GM18498 (cell line): ENCODE measurements around the gene PFKL.

Experiments
- ATAC-seq: cut with Tn5 transposase; IDR thresholded peaks from one replicate; pipeline ENCODE4 v1.9.1; 2021; ENCODE audit warnings: mild to moderate bottlenecking, moderate library complexity; ENCODE audit not compliant: unreplicated experiment

Gene PFKL

DNA sequence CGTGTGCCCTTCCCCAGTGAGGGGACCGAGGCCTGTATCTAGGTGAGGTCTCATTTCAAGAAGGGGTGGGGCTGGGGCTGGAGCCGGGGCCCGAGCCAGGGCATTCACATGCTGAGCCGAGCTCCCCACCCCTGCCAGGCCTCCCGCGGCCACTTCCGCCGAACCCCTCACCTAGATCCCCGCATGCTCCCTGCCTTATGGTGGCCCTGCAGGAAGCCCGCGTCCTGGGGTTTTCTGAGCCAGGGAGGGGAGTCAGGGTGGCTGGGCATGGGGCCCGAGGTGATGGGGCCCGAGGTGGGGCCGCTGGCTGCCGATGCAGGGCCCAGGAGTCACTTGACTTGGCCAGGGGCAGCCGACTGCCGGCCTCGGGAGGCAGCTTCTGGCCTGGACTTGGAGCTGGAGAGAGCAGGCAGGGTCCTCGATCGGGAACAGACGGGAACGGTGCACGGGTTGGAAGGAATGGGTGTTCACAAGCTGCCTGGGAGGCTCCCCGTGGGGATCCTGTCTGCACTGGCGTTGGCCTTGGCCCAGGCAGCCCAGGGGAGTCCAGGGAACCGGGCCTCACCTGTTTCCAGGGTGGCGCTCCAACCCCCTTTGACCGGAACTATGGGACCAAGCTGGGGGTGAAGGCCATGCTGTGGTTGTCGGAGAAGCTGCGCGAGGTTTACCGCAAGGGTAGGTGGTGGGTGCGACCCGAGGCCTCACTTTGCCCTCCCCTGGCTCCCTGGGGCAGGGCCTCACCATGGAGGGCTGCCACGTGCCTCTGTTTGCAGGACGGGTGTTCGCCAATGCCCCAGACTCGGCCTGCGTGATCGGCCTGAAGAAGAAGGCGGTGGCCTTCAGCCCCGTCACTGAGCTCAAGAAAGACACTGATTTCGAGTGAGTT lies 25.8 kb downstream of the PFKL start:
- no peak for ATAC-seq

DNA sequence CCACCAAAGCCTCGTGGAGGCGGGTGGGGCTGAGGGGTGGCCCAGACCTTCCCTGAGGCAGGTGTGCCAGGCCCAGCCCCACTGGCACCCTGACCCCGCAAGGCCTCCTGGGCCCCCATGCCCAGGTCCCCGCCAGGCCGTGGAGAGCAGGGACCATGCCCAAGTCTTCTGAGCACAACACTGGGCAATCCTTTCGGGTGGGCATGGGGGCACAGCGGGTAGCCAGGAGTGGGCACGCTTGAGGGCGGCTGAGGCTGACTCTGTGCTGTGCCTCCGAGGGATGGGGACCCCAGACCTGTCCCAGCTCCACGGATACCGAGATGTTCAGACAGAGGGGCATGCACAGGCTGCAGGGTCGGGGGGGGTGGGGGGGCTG lies 26.4 kb downstream of the PFKL start:
- ATAC-seq = no peak

DNA sequence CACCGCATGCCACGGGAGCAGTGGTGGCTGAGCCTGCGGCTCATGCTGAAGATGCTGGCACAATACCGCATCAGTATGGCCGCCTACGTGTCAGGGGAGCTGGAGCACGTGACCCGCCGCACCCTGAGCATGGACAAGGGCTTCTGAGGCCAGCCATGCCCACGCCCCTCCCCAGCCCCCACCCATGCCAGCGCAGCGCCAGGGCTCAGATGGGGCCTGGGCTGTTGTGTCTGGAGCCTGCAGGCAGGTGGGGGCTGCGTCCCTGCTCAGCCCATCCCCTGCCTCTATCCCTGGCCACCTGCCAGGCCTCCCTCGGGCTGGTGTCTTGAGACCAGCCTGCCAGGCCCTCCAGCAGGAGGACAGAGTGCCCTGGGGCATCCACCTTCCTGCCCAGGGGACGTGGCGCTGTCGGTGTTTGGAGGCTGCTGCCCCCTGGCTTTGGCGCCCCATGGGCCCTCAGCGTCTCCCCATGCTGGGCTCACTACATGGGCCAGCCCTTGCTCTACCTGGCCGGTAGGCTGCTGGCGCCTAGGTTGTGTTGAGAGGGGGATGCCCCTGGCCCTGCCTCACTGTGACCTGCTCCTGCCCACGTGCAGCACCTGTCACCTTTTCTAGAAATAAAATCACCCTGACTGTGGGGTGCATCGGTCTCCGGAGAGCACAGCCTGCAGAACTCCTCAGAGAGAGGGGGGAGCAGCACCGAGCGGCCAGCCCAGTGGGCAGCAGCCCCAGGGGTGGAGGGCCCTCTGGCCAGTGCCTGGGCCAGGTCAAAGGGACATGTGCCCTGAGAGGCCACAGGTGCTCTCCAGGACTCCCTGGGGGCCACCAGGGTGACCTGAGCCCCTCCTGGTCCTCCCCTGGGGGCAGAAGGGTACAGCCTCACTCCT lies 27.1 kb downstream of the PFKL start:
- no peak for ATAC-seq

DNA sequence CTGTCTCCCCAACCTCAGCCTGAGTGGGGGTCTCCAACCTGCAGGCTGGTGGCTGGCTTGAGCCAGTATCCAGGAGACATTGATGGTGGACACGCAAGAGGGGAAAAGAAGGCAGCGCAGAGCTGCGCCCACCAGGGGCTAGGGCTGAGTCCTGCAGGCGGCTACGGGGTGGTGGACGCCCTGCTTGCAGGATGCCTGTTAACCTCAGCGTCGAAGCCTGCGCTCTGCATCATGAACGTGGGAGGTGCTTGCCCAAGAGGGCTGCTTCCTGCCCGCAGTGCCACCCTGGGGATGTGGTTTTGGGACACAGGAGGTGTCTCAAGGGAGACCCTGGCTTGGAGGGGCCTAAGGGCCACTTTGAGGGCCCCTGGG lies 27.7 kb downstream of the PFKL start:
- ATAC-seq = no peak

DNA sequence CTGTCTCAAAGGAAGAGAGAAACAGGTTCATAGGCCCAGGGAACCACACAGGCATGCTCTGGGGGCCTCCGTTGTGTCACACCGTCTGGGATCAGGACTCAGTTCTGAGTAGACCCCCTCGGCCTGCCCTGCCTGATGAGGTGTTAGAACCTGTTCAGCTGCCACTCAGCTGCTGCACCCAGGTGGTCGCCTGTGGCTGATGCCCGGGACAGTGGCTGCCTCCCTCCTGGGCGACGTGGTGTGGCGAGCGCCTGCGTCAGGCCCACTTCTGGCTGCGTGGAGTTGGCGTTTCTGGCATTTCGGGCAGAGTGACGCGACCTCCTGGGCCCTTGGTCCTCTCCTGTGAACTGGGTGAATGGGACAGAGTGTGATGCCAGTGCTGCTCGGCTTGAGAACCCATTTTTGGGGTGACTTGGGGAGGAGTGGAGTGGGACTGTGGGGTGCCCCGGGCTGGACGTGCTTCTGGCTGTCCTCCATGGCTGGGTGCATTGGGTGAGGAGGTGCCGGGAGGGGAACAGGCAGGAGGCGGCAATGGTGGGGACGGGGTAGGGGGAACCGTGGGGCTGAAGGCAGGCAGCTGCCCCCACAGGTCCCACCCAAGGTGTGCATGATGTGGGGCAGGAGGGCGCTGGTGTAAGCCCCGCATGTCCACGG lies 28.5 kb downstream of the PFKL start:
- ATAC-seq = no peak

DNA sequence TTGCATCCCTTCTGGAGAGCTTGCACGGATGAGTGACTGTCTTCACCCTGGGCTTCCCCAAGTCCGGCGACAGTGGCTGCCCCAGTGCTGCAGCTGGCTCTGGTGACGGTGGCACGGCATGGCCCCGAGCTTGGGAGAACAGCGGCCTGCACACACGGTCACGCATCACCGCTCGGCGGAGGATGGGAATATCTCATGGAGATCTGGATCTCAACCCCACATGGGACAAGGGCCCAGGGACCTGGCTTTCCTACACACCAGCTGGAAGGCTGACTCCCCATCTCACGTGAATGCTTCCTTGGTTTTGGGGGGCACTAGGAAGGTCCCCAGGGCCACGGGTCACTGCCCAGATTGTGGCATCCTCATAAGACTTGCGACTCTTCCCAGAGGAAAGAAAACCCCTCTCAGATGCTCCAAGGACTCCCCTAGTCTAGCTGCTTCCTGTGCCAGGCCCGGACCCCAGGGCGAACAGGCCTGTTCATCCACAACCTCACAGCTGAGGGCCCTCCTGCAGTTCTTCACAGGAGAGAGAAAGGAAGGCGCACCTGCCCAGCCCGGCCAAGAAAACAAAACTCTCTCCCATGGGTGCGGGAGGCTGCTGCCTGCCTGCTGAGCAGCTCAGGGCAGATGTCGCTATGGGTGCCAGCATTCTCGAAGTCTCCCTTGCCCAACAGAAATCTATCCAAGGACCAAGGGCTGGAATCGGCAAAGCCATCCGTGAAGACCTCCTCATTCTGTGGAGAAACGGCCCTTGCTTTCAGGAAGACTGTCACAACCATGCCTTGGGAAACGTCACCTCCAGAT lies 29.4 kb downstream of the PFKL start:
- no peak for ATAC-seq

DNA sequence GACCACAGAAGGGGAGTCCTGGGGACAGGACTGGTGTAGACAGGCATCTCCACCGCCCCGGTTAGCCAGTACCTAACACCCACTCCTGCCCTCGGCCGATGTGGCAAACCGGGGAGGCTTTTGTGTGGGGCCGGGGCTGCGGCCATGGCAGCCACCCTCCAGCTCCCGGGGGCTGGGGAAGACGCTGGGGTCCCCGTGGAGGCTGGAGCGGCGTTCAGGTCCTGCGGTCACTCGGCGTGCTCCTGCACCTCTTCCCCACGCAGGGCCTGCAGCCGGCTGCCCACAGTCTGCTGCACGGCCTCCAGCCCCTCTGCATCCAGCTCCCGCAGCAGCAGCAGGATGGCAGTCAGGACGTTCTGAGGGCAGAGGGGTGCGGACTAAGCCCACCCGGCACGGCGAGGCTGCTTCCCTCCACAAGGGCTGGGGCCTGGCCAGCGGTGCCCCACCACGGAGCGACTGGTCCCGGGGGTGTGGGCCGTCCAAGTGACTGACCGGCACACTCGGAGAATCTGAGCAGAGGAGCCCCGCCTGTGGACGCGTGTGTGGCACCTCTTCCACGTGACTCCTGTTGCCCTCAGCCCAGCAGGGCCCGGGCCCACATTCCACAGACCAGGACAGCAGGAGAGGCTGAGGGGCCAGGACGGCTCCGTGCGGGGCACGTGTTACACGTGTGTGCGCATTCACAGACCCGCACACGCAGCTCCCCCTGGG lies 30.3 kb downstream of the PFKL start:
- ATAC-seq = no peak

DNA sequence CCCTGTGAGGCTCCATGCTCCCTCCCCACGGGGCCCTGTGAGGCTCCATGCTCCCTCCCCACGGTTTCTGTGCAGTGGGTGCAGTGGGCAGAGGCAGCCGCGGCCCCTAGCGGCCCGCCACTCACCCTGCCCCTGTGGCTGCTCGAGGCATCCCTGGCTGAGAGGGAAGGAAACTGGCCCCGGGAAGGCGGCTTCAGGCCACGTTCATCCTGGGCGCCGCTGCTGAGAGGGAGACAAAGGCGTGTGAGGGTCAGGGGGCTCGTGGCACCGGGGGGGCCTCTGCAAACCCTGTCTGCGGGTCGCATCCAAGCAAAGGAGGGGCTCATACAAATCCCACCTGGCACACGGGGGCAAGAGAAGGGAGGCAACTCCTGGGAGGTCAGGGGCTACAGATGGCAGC lies 30.8 kb downstream of the PFKL start:
- no peak for ATAC-seq

DNA sequence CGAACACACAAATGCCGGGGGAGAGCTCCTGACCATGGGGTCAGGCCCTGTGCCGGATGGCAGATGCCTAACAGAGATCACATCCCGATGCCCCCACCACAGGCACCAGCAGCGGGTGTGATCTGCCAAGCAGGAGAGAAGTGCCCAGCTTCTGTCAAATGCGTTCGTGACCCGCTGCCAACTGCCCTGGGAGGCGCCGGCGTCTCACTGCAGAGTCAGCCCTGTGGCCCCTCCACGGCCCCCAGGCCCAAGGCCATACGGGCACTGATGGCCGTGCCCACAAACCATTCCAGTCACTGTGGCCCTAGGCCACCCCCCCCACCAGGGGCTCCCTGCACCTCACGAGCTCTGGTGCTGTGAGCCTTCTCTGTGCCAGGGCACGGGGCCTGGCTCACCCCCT lies 31.4 kb downstream of the PFKL start:
- no peak for ATAC-seq

DNA sequence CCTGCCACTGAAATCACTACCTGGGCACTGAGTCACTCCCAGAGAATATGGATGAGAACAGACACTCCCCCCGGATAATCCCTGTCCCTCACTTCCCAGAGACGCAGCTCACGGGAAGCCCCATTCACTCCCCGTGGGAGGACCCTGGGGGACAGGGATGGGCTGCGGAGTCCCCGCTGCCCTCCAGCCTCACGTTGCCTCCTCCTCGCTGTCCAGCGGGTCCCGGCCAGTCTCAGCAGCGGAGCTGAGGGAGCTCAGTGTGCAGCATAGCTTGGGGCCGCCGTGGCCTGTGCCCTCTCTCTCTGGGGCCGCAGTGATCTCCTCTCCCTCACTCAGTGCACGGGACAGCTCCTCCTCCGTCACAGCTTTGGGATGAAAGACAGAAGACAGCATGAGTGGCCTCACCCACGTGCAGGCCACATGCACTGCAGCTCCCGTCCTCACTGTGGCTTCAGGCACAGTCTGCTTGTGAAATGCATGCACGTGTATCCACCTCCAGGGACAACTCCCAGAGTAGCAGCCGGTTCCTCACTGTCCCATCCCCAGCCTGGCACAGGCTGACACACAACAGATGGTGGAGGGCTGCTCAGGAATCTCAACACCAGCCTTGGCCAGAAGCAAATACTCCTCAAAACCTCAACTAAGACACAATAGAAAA lies 31.9 kb downstream of the PFKL start:
- no peak for ATAC-seq

DNA sequence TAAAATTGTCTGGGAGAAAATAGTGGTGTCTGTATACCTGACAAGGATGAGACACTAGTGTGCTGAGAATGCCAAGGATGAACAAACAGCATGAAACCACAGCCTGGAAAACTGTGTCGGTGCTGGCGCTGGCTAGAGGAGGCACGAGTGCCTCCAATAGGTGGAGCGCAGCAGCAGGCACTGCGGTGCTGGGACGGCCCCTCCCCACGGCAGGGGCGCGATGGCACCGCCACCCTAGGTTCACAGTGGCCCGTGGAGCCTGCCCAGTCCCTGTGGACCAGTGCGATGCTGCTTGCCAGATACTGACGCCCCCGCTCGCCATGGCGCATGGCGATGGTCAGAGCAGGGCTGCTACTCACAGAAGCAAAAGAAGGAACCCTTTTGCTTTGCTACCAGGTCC lies 32.5 kb downstream of the PFKL start:
- ATAC-seq = no peak

DNA sequence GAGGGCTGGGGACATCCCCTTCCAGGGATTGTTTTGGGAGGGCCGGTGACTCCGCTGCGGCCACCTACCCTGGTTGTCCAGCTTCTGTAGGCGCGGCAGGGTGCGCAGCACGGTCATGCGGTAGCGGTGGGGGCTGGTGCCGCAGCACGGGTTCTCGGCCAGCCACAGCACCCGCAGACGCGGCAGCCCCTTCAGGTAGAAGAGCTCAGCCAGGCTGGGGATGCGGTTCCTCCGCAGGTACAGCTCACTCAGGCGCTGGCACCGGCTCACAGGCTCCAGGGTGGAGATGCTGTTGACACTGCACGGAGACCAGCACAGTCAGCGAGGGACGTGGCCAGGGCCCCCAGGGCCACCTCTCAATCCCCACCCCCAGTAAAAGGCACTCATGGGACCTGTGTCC lies 33.1 kb downstream of the PFKL start:
- ATAC-seq = no peak

DNA sequence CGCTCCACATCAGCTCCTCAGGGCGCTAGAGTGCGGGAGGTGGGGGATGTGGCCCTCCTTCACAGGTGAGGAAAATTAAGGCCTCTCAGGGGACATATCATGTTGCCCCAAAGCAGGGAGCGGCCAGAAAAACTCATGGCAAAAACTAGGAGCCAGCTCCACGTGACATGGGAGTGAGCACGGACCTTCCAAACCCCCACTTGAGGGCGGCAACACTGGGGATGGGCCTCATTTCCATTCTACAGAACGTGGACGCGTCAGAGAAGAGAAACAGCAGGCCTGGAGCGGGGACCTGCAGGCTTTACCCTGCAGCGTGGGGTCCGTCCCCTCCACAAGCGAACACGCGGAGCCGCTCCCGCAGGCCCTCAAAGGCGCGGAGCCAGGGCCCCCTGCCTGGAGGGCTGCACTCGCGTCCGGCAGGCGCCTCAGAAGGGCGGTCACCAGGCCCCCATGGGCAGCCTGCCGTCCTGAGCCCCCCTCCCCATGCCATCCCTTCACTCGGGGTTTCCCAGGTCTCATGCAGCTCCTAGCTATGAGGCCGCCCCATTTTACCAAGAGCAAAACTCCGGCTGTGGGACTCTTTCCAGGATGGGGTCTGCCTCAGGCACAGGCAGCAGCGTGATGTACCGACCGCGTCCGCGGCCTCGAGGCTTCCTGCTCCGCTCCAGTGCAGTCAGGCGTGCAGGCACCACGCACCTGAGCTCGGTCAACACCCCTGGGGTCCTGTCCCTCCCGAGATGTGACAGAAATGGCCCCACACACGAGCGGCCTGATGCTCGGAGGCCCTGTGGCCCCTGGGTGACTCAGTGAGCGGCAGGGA lies 33.9 kb downstream of the PFKL start:
- ATAC-seq = no peak

DNA sequence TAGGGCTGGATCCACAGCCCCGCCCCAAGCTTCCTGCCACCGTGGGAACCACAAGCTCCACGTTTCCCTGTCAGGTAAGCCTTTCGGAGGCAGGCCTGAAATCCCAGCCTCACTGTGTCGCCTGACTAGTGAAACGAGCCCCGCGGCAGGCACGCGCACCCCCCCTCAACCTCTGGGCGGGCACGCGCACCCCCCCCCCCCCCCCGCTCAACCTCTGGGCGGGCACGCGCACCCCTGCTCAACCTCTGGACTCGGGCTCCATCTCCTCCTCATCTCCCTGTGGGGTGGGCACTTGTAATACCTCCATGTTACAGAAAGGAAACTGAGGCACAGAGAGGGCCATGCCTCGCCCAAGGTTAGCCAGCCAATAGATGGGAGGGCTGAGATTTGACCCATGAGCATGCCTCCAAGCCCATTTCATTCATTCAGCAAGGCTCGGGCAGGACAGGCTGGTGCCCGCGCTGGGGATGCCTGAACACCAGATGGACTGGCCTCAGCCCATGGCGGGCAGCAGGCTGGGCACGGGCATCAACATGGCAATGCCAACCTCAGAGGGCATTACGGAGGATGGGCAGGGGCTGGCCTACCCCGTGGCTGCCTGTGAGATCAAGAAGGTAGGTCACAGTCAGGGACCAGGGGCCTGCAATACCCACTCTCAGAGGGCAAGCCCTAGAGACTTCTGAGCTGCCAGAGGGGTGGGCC lies 34.6 kb downstream of the PFKL start:
- ATAC-seq = no peak

DNA sequence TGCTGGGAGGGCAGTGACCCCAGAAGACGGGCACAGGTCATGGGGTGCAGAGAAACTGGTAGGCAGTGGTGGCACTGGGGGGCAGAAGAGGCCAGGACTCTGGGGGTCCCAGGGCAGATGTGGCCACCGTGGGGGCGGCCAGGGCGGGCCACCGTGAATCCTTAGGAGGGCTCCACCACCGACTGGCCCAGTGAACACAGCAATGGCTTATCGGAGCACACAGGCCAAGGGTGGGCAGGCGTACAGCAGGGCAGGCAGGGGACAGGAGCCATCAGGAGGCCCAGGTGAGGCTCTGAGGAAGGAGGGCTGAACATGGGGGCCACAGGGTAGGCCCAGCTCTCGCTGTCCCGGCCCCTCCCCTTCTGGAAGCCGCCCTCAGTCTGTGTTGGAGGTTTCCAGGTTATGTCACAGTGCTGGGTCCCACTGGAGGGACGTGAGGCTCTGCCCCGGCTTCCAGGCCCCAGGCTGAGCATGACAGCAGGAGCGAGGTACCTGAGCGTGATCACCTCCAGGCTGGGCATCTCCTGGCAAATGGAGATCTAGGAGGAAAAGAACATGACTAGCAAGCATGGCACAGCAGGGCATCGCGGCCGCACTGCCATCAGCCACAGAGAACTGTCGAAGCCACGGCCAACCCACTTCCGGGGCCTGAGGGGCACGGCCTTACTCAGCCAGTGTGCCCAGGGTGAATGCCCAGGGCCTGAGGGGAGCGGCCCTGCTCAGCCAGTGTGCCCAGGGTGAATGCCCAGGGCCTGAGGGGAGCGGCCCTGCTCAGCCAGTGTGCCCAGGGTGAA lies 35.6 kb downstream of the PFKL start:
- no peak for ATAC-seq

DNA sequence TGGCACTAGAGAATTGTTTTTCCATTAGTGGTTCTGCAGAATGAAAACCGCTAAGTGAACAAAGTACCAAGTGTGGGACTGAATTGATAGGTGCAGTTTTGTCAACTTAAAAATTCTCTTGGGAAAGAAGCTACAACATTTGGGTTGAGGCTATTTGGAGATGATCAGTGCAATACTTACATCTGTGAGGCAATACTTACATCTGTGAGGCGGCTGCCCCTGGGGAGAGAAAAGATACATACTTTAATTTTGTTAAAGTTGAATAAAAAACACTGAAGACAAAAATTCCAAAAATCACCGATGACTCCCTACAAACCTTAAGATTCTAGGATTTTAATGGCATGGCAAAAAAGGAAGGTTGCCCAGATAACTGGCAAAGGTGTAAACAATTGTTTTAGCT lies 37.6 kb downstream of the PFKL start:
- ATAC-seq = no peak
